ENCODE measurements around the gene NSF. TPM values are rescaled to one million over a fixed set of nuclear protein-coding genes. Genes with fewer than 3 reads are reported as not detected.

The NSF gene
- total RNA-seq, 1 donor from 2014 or later, result 21.4 TPM

Other genes starting within 250 kb of the NSF start
- gene ARL17B, start 228.9 kb upstream of the NSF start, total RNA-seq, result 7.3 TPM
- gene LRRC37A2, start 78.2 kb upstream of the NSF start, total RNA-seq, result 4.2 TPM
- gene ARL17A, start 11.0 kb upstream of the NSF start, total RNA-seq, result 12.0 TPM
- gene WNT3, start 228.0 kb downstream of the NSF start, total RNA-seq, result 1.0 TPM

Measured in skeletal muscle tissue (tissue), 1 donor.